Measurements from ENCODE around the gene KLHDC10.

DNA sequence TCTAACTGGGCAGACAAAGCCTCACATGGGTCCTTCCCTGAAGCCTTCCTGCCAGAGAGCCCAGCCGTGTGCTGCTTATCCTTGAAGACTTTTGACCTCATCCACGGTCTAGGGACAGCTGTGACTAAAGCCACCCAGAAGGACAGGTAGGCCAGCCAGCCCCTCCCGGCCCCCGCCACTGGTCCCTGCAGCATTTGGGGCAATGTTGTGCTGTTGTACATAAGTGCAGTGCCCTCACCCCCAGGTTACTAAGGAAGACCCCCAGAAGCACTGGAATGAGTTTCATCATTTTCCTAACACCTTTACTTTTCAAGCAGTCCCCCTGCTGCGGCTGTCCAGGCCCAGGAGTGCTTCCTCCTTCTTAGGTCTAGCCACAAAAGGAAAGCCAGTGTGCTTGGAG is 91.9 kb downstream of the KLHDC10 start:
- TF ChIP-seq EP300 (conservative IDR thresholded peaks at IDR 0.05; ENCODE audit: poor library complexity, severe bottlenecking) (no peak), REST (IDR thresholded peaks at IDR 0.05; ENCODE audit: borderline replicate concordance) (no peak), SMC3 (conservative IDR thresholded peaks at IDR 0.05; ENCODE audit: poor library complexity) (no peak), EZH2 (IDR thresholded peaks at IDR 0.05; ENCODE audit: borderline replicate concordance, insufficient read depth, low read length, poor library complexity, severe bottlenecking) (no peak), RAD21 (conservative IDR thresholded peaks at IDR 0.05) (no peak), POLR2AphosphoS5 (IDR thresholded peaks at IDR 0.05) (no peak)
- TF ChIP-seq, protein P1, sequence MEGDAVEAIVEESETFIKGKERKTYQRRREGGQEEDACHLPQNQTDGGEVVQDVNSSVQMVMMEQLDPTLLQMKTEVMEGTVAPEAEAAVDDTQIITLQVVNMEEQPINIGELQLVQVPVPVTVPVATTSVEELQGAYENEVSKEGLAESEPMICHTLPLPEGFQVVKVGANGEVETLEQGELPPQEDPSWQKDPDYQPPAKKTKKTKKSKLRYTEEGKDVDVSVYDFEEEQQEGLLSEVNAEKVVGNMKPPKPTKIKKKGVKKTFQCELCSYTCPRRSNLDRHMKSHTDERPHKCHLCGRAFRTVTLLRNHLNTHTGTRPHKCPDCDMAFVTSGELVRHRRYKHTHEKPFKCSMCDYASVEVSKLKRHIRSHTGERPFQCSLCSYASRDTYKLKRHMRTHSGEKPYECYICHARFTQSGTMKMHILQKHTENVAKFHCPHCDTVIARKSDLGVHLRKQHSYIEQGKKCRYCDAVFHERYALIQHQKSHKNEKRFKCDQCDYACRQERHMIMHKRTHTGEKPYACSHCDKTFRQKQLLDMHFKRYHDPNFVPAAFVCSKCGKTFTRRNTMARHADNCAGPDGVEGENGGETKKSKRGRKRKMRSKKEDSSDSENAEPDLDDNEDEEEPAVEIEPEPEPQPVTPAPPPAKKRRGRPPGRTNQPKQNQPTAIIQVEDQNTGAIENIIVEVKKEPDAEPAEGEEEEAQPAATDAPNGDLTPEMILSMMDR (IDR thresholded peaks at IDR 0.05; ENCODE audit: poor library complexity, severe bottlenecking): no peak
